ENCODE data around the gene MYO7A. TPM values are rescaled to one million over a fixed set of nuclear protein-coding genes. Genes with fewer than 3 reads are reported as not detected.

The MYO7A gene
- total RNA-seq (2014; rRNA removed; shearing (Covaris generic)) (not detected in 2 replicates), polyA plus RNA-seq (2016; fragmentation: Nextera tagmentation; extraction: Ambion mirVana) (not detected in 2 replicates)

- peak; percentile 47 for DNase-seq
- Histone ChIP-seq H3K9me3 (ENCODE audit: low read depth) (no peaks in the 10 kb centered on the region), H3K27me3 (replicated peaks; ENCODE audit: insufficient read depth) (no peaks in the 10 kb centered on the region), H3K36me3 (ENCODE audit: low read depth) (no peaks in the 10 kb centered on the region), H2AFZ (peak within 1 kb of the TSS; percentile 76), H3K9ac (peak within 1 kb of the TSS; percentile 22), H4K20me1 (ENCODE audit: insufficient read depth) (no peaks in the 10 kb centered on the region), H3K4me3 (peak within 1 kb of the TSS; percentile 73), H3K27ac (no peak within 1 kb of the TSS), H3K4me1 (ENCODE audit: insufficient read depth) (peaks cover 4% of the 10 kb centered on the region; the same call in 1 of the 2 replicates), H3K4me2 (ENCODE audit: unreplicated experiment) (peak within 1 kb of the TSS; percentile 86), H3F3A (ENCODE audit: insufficient read depth) (no peaks in the 10 kb centered on the region), H3K79me2 (ENCODE audit: insufficient read depth) (no peaks in the 10 kb centered on the region), H3K9me2 (ENCODE audit: insufficient read depth) (no peaks in the 10 kb centered on the region)
- in situ Hi-C loops (cut with MboI) = loop anchor here (10.0 kb wide), 1 partner anchor 427 kb away; no protein-coding TSS in a partner anchor
- TF ChIP-seq EZH2phosphoT487 (IDR thresholded peaks at IDR 0.05; ENCODE audit: insufficient read depth, low read depth) = no peak
- no peak for TF ChIP-seq EZH2 (IDR thresholded peaks at IDR 0.05; ENCODE audit: insufficient read depth, poor library complexity, severe bottlenecking)
- WGBS, 2 experiments (ENCODE audit: low coverage in 1 of 2, low lambda C conversion rate in 2 of 2, missing lambda C conversion rate in 2 of 2) = 9 to 17% methylated on average over 18 to 19 of the region's 20 CpGs
Observed at GRCh38 chr11:77127920-77128691, at the start of gene MYO7A. TSS of gene MYO7A (plus strand) at chr11:77128246. CDS start at chr11:77130635, 2,389 bp downstream.

- WGBS, 2 experiments (ENCODE audit: low coverage in 1 of 2, low lambda C conversion rate in 2 of 2, missing lambda C conversion rate in 2 of 2) = 72 to 77% methylated on average over 2 of the region's 2 CpGs
- Histone ChIP-seq H3K4me1 (ENCODE audit: insufficient read depth) (peaks cover 22% of the 10 kb centered on the region), H3K27ac (no peak overlapping the region), H3K9me3 (ENCODE audit: low read depth) (no peaks in the 10 kb centered on the region), H3K9ac (no peak overlapping the region), H3K36me3 (ENCODE audit: low read depth) (0 out of 2 replicates have a peak, but pooled peaks cover 6% of the 10 kb centered on the region), H3K4me3 (no peak overlapping the region), H3K9me2 (ENCODE audit: insufficient read depth) (no peaks in the 10 kb centered on the region), H3K79me2 (ENCODE audit: insufficient read depth) (peaks cover 99% of the 10 kb centered on the region), H2AFZ (no peak overlapping the region), H3K27me3 (replicated peaks; ENCODE audit: insufficient read depth) (no peaks in the 10 kb centered on the region), H3K4me2 (ENCODE audit: unreplicated experiment) (no peak overlapping the region), H4K20me1 (ENCODE audit: insufficient read depth) (no peaks in the 10 kb centered on the region), H3F3A (ENCODE audit: insufficient read depth) (peaks cover 3% of the 10 kb centered on the region)
- TF ChIP-seq EZH2phosphoT487 (IDR thresholded peaks at IDR 0.05; ENCODE audit: insufficient read depth, low read depth) (no peak), EZH2 (IDR thresholded peaks at IDR 0.05; ENCODE audit: insufficient read depth, poor library complexity, severe bottlenecking) (no peak)
- DNase-seq = no peak
- in situ Hi-C loops (cut with MboI) = no loop called here
Observed at GRCh38 chr11:77079666-77080065, 48.4 kb upstream of the MYO7A start.

GRCh38 chr11:77080643-77081210 is 47.3 kb upstream of the MYO7A start:
- Histone ChIP-seq H3K79me2 (ENCODE audit: insufficient read depth) (peaks cover 88% of the 10 kb centered on the region), H3K4me2 (ENCODE audit: unreplicated experiment) (peak overlapping the region; percentile 35)

GRCh38 chr11:77081381-77081851 is 46.6 kb upstream of the MYO7A start:
- no peaks in the 10 kb centered on the region for H4K20me1 ChIP-seq (ENCODE audit: insufficient read depth)
- H3K4me3 ChIP-seq = no peak overlapping the region
- 0 out of 2 replicates have a peak, but pooled peaks cover 6% of the 10 kb centered on the region for H3K36me3 ChIP-seq (ENCODE audit: low read depth)
- no peaks in the 10 kb centered on the region for H3K9me2 ChIP-seq (ENCODE audit: insufficient read depth)
- in situ Hi-C loops (cut with MboI) = no loop called here
- no peak for DNase-seq
- no peak overlapping the region for H3K9ac ChIP-seq
- WGBS, 2 experiments (ENCODE audit: low coverage in 1 of 2, low lambda C conversion rate in 2 of 2, missing lambda C conversion rate in 2 of 2) = 91 to 94% methylated on average over 9 of the region's 9 CpGs
- no peaks in the 10 kb centered on the region for H3K9me3 ChIP-seq (ENCODE audit: low read depth)
- H3K4me1 ChIP-seq (ENCODE audit: insufficient read depth) = peaks cover 21% of the 10 kb centered on the region
- H2AFZ ChIP-seq = no peak overlapping the region
- H3K27ac ChIP-seq = no peak overlapping the region
- H3K4me2 ChIP-seq (ENCODE audit: unreplicated experiment) = no peak overlapping the region
- peaks cover 81% of the 10 kb centered on the region for H3K79me2 ChIP-seq (ENCODE audit: insufficient read depth)
- no peaks in the 10 kb centered on the region for H3K27me3 ChIP-seq (replicated peaks; ENCODE audit: insufficient read depth)
- no peaks in the 10 kb centered on the region for H3F3A ChIP-seq (ENCODE audit: insufficient read depth)
- TF ChIP-seq EZH2phosphoT487 (IDR thresholded peaks at IDR 0.05; ENCODE audit: insufficient read depth, low read depth) (no peak), EZH2 (IDR thresholded peaks at IDR 0.05; ENCODE audit: insufficient read depth, poor library complexity, severe bottlenecking) (no peak)

More at GRCh38 chr11:77080643-77081210, 47.3 kb upstream of the MYO7A start:
- no peak for TF ChIP-seq EZH2 (IDR thresholded peaks at IDR 0.05; ENCODE audit: insufficient read depth, poor library complexity, severe bottlenecking)
- no peak for TF ChIP-seq EZH2phosphoT487 (IDR thresholded peaks at IDR 0.05; ENCODE audit: insufficient read depth, low read depth)
- 0 out of 2 replicates have a peak, but pooled peaks cover 6% of the 10 kb centered on the region for H3K36me3 ChIP-seq (ENCODE audit: low read depth)
- H3K27ac ChIP-seq = no peak overlapping the region
- H3K9me3 ChIP-seq (ENCODE audit: low read depth) = no peaks in the 10 kb centered on the region
- no peaks in the 10 kb centered on the region for H3F3A ChIP-seq (ENCODE audit: insufficient read depth)
- in situ Hi-C loops (cut with MboI) = no loop called here
- H3K9me2 ChIP-seq (ENCODE audit: insufficient read depth) = no peaks in the 10 kb centered on the region
- H2AFZ ChIP-seq = no peak overlapping the region
- WGBS, 2 experiments (ENCODE audit: low coverage in 1 of 2, low lambda C conversion rate in 2 of 2, missing lambda C conversion rate in 2 of 2) = 96 to 98% methylated on average over 2 of the region's 2 CpGs
- peaks cover 21% of the 10 kb centered on the region for H3K4me1 ChIP-seq (ENCODE audit: insufficient read depth)
- peak; percentile 75 for DNase-seq
- H3K9ac ChIP-seq = no peak overlapping the region
- H4K20me1 ChIP-seq (ENCODE audit: insufficient read depth) = no peaks in the 10 kb centered on the region
- H3K27me3 ChIP-seq (replicated peaks; ENCODE audit: insufficient read depth) = no peaks in the 10 kb centered on the region
- H3K4me3 ChIP-seq = no peak overlapping the region
